ENCODE results near the gene MINDY4B.

DNA sequence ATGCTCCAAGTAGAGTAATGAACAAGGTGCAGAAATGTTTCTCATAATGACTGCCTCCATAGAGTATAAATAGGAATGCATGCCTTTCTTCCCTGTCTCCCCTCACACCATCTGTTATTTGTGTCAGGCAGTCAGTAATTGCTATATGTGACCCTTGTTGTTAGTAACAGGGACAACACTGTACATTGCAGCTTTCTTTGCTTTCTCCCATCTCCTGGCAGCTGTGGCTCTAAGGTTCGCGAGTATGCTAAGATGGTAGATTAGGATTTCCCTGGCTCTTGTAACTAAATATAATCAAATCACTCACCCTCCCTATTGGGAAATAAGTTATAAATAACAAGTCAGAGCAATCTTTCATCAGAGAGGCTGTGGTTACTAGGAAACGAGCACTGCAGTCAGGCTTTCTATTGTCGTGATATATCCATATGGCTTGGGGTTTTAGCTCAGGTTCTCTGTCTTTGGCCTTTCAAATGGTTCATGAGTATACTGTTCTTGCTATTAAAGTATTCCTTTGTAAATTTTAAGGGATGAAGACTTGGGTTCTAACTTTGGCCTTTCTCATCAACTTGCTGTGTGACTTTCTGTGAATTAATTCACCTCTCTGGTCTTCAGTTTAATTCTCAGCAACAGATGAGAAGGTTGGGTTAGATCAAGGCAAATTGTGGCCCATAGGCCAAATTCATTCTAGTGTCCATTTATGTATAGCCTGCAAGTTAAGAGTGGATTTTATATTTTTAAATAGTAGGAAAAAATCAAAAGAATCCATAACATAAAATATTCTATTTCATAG, 8.1 kb upstream of the MINDY4B start:
- TF ChIP-seq, protein P1, sequence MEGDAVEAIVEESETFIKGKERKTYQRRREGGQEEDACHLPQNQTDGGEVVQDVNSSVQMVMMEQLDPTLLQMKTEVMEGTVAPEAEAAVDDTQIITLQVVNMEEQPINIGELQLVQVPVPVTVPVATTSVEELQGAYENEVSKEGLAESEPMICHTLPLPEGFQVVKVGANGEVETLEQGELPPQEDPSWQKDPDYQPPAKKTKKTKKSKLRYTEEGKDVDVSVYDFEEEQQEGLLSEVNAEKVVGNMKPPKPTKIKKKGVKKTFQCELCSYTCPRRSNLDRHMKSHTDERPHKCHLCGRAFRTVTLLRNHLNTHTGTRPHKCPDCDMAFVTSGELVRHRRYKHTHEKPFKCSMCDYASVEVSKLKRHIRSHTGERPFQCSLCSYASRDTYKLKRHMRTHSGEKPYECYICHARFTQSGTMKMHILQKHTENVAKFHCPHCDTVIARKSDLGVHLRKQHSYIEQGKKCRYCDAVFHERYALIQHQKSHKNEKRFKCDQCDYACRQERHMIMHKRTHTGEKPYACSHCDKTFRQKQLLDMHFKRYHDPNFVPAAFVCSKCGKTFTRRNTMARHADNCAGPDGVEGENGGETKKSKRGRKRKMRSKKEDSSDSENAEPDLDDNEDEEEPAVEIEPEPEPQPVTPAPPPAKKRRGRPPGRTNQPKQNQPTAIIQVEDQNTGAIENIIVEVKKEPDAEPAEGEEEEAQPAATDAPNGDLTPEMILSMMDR (IDR thresholded peaks at IDR 0.05), result no peak
- no peak for TF ChIP-seq POLR2A (IDR thresholded peaks at IDR 0.05)
